ENCODE measurements around the gene SPPL2A.
A peak's percentile ranks its signal among the peaks of the same experiment; 100 is the strongest.
"Not testable (repeated sequence)": the region's sequence is repeated elsewhere in the genome, so short reads cannot be mapped to it uniquely, and the experiment has no call there.

The SPPL2A gene

GRCh38 chr15:50712018-50712417, 53.5 kb downstream of the SPPL2A start:
- Histone ChIP-seq H3K4me3 (ENCODE audit: low read depth in 1 of 2, low read length in 2 of 2) (no peak overlapping the region), H3K4me1 (ENCODE audit: insufficient read depth, low read length) (no peaks in the 10 kb centered on the region), H3K27me3 (ENCODE audit: control insufficient read depth in 1 of 2, insufficient read depth in 2 of 2, low read length in 2 of 2) (no peaks in the 10 kb centered on the region), H3K9me3 (ENCODE audit: low read length) (no peaks in the 10 kb centered on the region), H3K27ac (ENCODE audit: low read depth, low read length) (no peak overlapping the region), H3K9ac (ENCODE audit: low read length) (no peak overlapping the region), H3K36me3 (ENCODE audit: insufficient read depth, low read length) (peaks cover 10% of the 10 kb centered on the region)

GRCh38 chr15:50710585-50710984, 54.9 kb downstream of the SPPL2A start:
- H3K36me3 ChIP-seq (ENCODE audit: insufficient read depth, low read length) = peaks cover 10% of the 10 kb centered on the region
- H3K4me1 ChIP-seq (ENCODE audit: insufficient read depth, low read length) = no peaks in the 10 kb centered on the region
- H3K9ac ChIP-seq (ENCODE audit: low read length) = no peak overlapping the region
- H3K9me3 ChIP-seq (ENCODE audit: low read length) = no peaks in the 10 kb centered on the region
- no peak overlapping the region for H3K4me3 ChIP-seq (ENCODE audit: low read depth in 1 of 2, low read length in 2 of 2)
- no peak overlapping the region for H3K27ac ChIP-seq (ENCODE audit: low read depth, low read length)
- H3K27me3 ChIP-seq (ENCODE audit: control insufficient read depth in 1 of 2, insufficient read depth in 2 of 2, low read length in 2 of 2) = no peaks in the 10 kb centered on the region

GRCh38 chr15:50707878-50708427, 57.6 kb downstream of the SPPL2A start:
- Histone ChIP-seq H3K4me3 (ENCODE audit: low read depth in 1 of 2, low read length in 2 of 2) (no peak overlapping the region), H3K27ac (ENCODE audit: low read depth, low read length) (no peak overlapping the region), H3K4me1 (ENCODE audit: insufficient read depth, low read length) (no peaks in the 10 kb centered on the region), H3K9me3 (ENCODE audit: low read length) (no peaks in the 10 kb centered on the region), H3K36me3 (ENCODE audit: insufficient read depth, low read length) (peaks cover 4% of the 10 kb centered on the region), H3K27me3 (ENCODE audit: control insufficient read depth in 1 of 2, insufficient read depth in 2 of 2, low read length in 2 of 2) (no peaks in the 10 kb centered on the region), H3K9ac (ENCODE audit: low read length) (no peak overlapping the region)

GRCh38 chr15:50702762-50703334, 62.7 kb downstream of the SPPL2A start:
- H3K36me3 ChIP-seq (ENCODE audit: insufficient read depth, low read length) = peaks cover under 1% of the 10 kb centered on the region
- no peak overlapping the region for H3K27ac ChIP-seq (ENCODE audit: low read depth, low read length)
- no peaks in the 10 kb centered on the region for H3K27me3 ChIP-seq (ENCODE audit: control insufficient read depth in 1 of 2, insufficient read depth in 2 of 2, low read length in 2 of 2)
- H3K9ac ChIP-seq (ENCODE audit: low read length) = no peak overlapping the region
- H3K9me3 ChIP-seq (ENCODE audit: low read length) = no peaks in the 10 kb centered on the region
- no peak overlapping the region for H3K4me3 ChIP-seq (ENCODE audit: low read depth in 1 of 2, low read length in 2 of 2)
- H3K4me1 ChIP-seq (ENCODE audit: insufficient read depth, low read length) = no peaks in the 10 kb centered on the region

- H3K27ac ChIP-seq (ENCODE audit: low read depth, low read length) = no peak overlapping the region
Measured at GRCh38 chr15:50698101-50698500, 67.4 kb downstream of the SPPL2A start.

GRCh38 chr15:50697109-50697797, 68.3 kb downstream of the SPPL2A start:
- no peak overlapping the region for H3K27ac ChIP-seq (ENCODE audit: low read depth, low read length)
- H3K27me3 ChIP-seq (ENCODE audit: control insufficient read depth in 1 of 2, insufficient read depth in 2 of 2, low read length in 2 of 2) = no peaks in the 10 kb centered on the region
- H3K4me3 ChIP-seq (ENCODE audit: low read depth in 1 of 2, low read length in 2 of 2) = no peak overlapping the region
- no peaks in the 10 kb centered on the region for H3K4me1 ChIP-seq (ENCODE audit: insufficient read depth, low read length)
- H3K9me3 ChIP-seq (ENCODE audit: low read length) = no peaks in the 10 kb centered on the region
- no peak overlapping the region for H3K9ac ChIP-seq (ENCODE audit: low read length)
- no peaks in the 10 kb centered on the region for H3K36me3 ChIP-seq (ENCODE audit: insufficient read depth, low read length)

More at GRCh38 chr15:50698101-50698500, 67.4 kb downstream of the SPPL2A start:
- H3K27me3 ChIP-seq (ENCODE audit: control insufficient read depth in 1 of 2, insufficient read depth in 2 of 2, low read length in 2 of 2) = no peaks in the 10 kb centered on the region
- H3K9me3 ChIP-seq (ENCODE audit: low read length) = no peaks in the 10 kb centered on the region
- no peak overlapping the region for H3K9ac ChIP-seq (ENCODE audit: low read length)
- no peaks in the 10 kb centered on the region for H3K36me3 ChIP-seq (ENCODE audit: insufficient read depth, low read length)
- no peaks in the 10 kb centered on the region for H3K4me1 ChIP-seq (ENCODE audit: insufficient read depth, low read length)
- no peak overlapping the region for H3K4me3 ChIP-seq (ENCODE audit: low read depth in 1 of 2, low read length in 2 of 2)

GRCh38 chr15:50694634-50695165, 70.8 kb downstream of the SPPL2A start:
- H3K27ac ChIP-seq (ENCODE audit: low read depth, low read length); H3K27me3 ChIP-seq (ENCODE audit: control insufficient read depth in 1 of 2, insufficient read depth in 2 of 2, low read length in 2 of 2); H3K9ac ChIP-seq (ENCODE audit: low read length); H3K4me3 ChIP-seq (ENCODE audit: low read depth in 1 of 2, low read length in 2 of 2); H3K36me3 ChIP-seq (ENCODE audit: insufficient read depth, low read length); H3K4me1 ChIP-seq (ENCODE audit: insufficient read depth, low read length); H3K9me3 ChIP-seq (ENCODE audit: low read length): not testable (repeated sequence)

GRCh38 chr15:50687302-50687902, 78.1 kb downstream of the SPPL2A start:
- H3K9me3 ChIP-seq (ENCODE audit: low read length) = no peaks in the 10 kb centered on the region
- peaks cover 25% of the 10 kb centered on the region for H3K4me1 ChIP-seq (ENCODE audit: insufficient read depth, low read length)
- H3K36me3 ChIP-seq (ENCODE audit: insufficient read depth, low read length) = peaks cover 10% of the 10 kb centered on the region
- H3K9ac ChIP-seq (ENCODE audit: low read length) = peak overlapping the region; percentile 60
- H3K27ac ChIP-seq (ENCODE audit: low read depth, low read length) = peak overlapping the region; percentile 100
- H3K27me3 ChIP-seq (ENCODE audit: control insufficient read depth in 1 of 2, insufficient read depth in 2 of 2, low read length in 2 of 2) = no peaks in the 10 kb centered on the region
- H3K4me3 ChIP-seq (ENCODE audit: low read depth in 1 of 2, low read length in 2 of 2) = peak overlapping the region; percentile 37 to 99

- Histone ChIP-seq H3K4me1 (ENCODE audit: insufficient read depth, low read length) (peaks cover 25% of the 10 kb centered on the region), H3K27me3 (ENCODE audit: control insufficient read depth in 1 of 2, insufficient read depth in 2 of 2, low read length in 2 of 2) (no peaks in the 10 kb centered on the region), H3K27ac (ENCODE audit: low read depth, low read length) (peak within 1 kb of the TSS; percentile 100), H3K9me3 (ENCODE audit: low read length) (no peaks in the 10 kb centered on the region), H3K4me3 (ENCODE audit: low read depth in 1 of 2, low read length in 2 of 2) (peak within 1 kb of the TSS; percentile 97 to 99), H3K9ac (ENCODE audit: low read length) (peak within 1 kb of the TSS; percentile 95), H3K36me3 (ENCODE audit: insufficient read depth, low read length) (peaks cover 10% of the 10 kb centered on the region)
Measured at GRCh38 chr15:50686469-50687301, 78.8 kb downstream of the SPPL2A start, which contains the start of gene TRPM7. Gene TRPM7 (minus strand): TSS chr15:50686797. CDS start chr15:50686533, 264 bp downstream.

- Histone ChIP-seq H3K4me1 (ENCODE audit: insufficient read depth, low read length) (peaks cover 26% of the 10 kb centered on the region), H3K4me3 (ENCODE audit: low read depth in 1 of 2, low read length in 2 of 2) (peak overlapping the region; percentile 97 to 99), H3K27me3 (ENCODE audit: control insufficient read depth in 1 of 2, insufficient read depth in 2 of 2, low read length in 2 of 2) (no peaks in the 10 kb centered on the region), H3K36me3 (ENCODE audit: insufficient read depth, low read length) (peaks cover 10% of the 10 kb centered on the region), H3K9me3 (ENCODE audit: low read length) (no peaks in the 10 kb centered on the region), H3K27ac (ENCODE audit: low read depth, low read length) (peak overlapping the region; percentile 100), H3K9ac (ENCODE audit: low read length) (peak overlapping the region; percentile 95)
Measured at GRCh38 chr15:50685976-50686468, 79.5 kb downstream of the SPPL2A start.

Data from muscle layer of colon (tissue), 2 donors.